SK-N-DZ (cell line): ENCODE data around the gene MXRA8.

ENCODE experiments used
- DNase-seq: peaks from one replicate; pipeline ENCODE4 v3.0.0-alpha.2; 2015; ENCODE audit warnings: low spot score

MXRA8 gene

GRCh38 chr1:1336931-1337792 lies 21.2 kb downstream of the MXRA8 start:
- no peak for DNase-seq

GRCh38 chr1:1336446-1336845 lies 21.9 kb downstream of the MXRA8 start:
- DNase-seq: no peak

- DNase-seq: no peak
These were observed 22.5 kb downstream of the MXRA8 start for GRCh38 chr1:1335792-1336248.

- DNase-seq: no peak
These were observed 23.1 kb downstream of the MXRA8 start for GRCh38 chr1:1335283-1335682.

- DNase-seq: no peak
These were observed 23.5 kb downstream of the MXRA8 start for GRCh38 chr1:1334835-1335234.

GRCh38 chr1:1333551-1334241 lies 24.7 kb downstream of the MXRA8 start:
- DNase-seq: no peak

GRCh38 chr1:1332774-1333480 lies 25.4 kb downstream of the MXRA8 start:
- no peak for DNase-seq

GRCh38 chr1:1332031-1332755 lies 26.2 kb downstream of the MXRA8 start:
- DNase-seq: no peak

- no peak for DNase-seq
These were observed 27.0 kb downstream of the MXRA8 start, which contains the start of gene TAS1R3 for GRCh38 chr1:1331068-1331965. TAS1R3 (plus strand) TSS chr1:1331280; CDS start chr1:1331346, 66 bp downstream.

GRCh38 chr1:1330366-1331067 lies 27.8 kb downstream of the MXRA8 start:
- DNase-seq: no peak

GRCh38 chr1:1329304-1330210 lies 28.8 kb downstream of the MXRA8 start:
- no peak for DNase-seq

GRCh38 chr1:1328254-1328653 lies 30.1 kb downstream of the MXRA8 start:
- no peak for DNase-seq

GRCh38 chr1:1327291-1327690 lies 31.1 kb downstream of the MXRA8 start:
- no peak for DNase-seq

- DNase-seq: no peak
These were observed 32.2 kb downstream of the MXRA8 start for GRCh38 chr1:1326075-1326605.

GRCh38 chr1:1325288-1326074 lies 32.9 kb downstream of the MXRA8 start:
- no peak for DNase-seq

GRCh38 chr1:1324524-1325287 lies 33.6 kb downstream of the MXRA8 start, which contains the start of the genes CPTP and INTS11:
CPTP (plus strand) TSS chr1:1324802; CDS start chr1:1326911, 2,109 bp downstream.
INTS11 (minus strand) TSS chr1:1324660; CDS start chr1:1324608, 52 bp downstream.
- DNase-seq: peak; percentile 83
